ENCODE measurements around the gene KSR1.
"Not testable (repeated sequence)": the region's sequence is repeated elsewhere in the genome, so short reads cannot be mapped to it uniquely, and the experiment has no call there.

The KSR1 gene

GRCh38 chr17:27609611-27610303, 153.5 kb downstream of the KSR1 start:
- peak; percentile 58 for DNase-seq (ENCODE audit: low spot score)

- DNase-seq (ENCODE audit: low spot score): no peak
Observed at GRCh38 chr17:27610304-27610677, 154.0 kb downstream of the KSR1 start.

- DNase-seq (ENCODE audit: low spot score): no peak
Observed at GRCh38 chr17:27612160-27612770, 156.0 kb downstream of the KSR1 start.

DNA sequence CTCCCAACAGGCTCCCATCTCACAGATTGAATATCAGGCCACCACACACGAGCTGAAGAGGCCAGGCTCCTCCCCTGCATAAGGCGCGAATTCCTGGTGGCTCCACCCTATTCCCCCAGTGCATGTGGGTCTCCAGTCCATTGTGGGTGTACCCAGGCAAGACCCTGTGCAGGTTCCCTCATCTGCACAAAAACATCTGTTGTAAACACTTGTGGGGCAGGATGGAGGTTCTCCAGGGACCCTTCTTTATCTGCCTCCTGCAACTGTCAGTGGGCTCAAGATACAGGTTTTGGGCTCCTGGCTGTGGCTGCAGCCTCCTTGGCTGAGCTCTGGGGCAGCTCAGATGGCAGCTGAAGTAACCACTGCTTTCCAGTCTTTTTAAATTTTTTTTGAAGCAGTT, 157.2 kb downstream of the KSR1 start:
- no peak for DNase-seq (ENCODE audit: low spot score)

GRCh38 chr17:27615121-27615520, 158.9 kb downstream of the KSR1 start:
- DNase-seq (ENCODE audit: low spot score): no peak

GRCh38 chr17:27616414-27616813, 160.2 kb downstream of the KSR1 start:
- no peak for DNase-seq (ENCODE audit: low spot score)

DNA sequence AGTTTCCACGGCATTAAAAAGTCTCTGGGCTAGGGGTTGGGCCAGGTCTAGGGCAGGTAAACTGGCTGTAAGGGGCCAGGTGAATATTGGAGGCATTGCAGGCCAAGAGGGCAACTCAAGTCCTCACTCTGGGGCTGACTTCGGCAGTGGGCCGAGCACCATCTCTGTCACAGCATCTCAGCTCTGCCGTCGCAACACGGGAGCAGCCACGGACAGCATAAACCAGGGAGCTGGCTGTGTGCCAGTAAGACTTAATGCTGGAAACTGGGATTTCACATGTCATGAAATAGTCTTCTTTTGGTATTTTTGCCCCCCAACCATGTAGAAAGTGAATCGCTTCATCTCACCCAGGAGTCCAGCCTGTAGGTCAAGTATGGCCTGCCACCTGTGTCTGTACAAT, 162.2 kb downstream of the KSR1 start:
- no peak for DNase-seq (ENCODE audit: low spot score)

DNA sequence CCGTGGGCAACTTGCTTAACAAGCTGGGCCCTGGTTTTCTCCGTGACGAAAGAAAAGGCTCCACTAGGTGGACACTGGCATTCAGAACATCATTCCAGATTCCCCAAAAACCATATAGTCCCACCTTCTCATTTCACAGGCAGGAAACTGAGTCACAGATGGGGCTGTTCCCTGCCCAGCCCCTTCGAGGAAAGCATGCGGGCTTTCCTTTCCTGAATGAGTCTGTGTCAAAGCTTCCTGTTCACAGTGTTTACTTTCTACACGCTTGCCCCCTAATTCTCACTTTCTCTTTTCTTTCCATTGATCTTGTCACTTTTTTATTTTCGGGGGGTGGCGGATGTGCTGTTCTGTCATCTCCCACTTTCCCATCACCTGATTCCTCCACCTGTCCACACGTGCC, 164.5 kb downstream of the KSR1 start:
- no peak for DNase-seq (ENCODE audit: low spot score)

DNA sequence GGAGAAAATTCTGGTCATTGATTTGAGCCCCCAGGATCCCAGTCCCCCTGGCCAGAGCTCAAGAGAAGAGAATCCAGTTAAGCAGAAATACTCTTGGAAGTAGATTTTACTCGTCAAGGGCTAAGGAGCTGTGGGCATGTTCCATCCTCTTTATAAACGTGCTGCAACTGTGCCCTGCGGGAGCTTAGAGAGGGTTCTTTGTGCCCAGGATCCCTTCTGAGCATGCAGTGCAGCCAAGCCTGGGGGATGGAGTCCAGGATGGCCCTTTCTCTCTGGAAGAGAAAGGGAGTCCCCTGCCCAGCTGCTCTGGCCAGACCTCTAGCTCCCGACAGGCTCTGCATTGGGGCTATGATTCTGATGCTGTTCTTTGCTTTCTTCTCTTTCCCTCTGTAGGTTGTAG, 165.3 kb downstream of the KSR1 start:
- DNase-seq (ENCODE audit: low spot score): no peak

- no peak for DNase-seq (ENCODE audit: low spot score)
Observed at GRCh38 chr17:27621942-27622559, 165.8 kb downstream of the KSR1 start.

- no peak for DNase-seq (ENCODE audit: low spot score)
Observed at GRCh38 chr17:27622986-27623385, 166.7 kb downstream of the KSR1 start.

GRCh38 chr17:27623614-27624013, 167.4 kb downstream of the KSR1 start:
- DNase-seq (ENCODE audit: low spot score): no peak

DNA sequence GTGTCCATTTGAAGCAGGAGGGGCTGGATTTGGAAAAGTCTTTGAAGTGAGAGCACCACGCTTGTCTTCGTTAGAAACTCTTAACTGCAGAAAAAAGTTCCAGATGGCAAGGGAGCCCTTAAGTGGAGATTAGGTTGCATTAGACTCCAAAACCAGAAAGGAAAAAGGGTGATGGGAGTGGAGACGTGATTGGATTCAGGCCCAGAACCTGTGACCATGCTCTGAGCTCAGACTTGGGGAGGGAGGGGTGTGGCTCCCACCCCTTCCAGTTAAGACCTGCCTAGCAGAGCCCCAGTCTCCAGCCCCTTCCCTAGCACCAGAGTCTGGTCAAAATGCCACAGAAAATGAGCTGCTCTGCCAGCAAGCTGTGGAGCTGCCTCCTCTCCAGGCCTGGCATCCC, 168.3 kb downstream of the KSR1 start:
- no peak for DNase-seq (ENCODE audit: low spot score)

DNA sequence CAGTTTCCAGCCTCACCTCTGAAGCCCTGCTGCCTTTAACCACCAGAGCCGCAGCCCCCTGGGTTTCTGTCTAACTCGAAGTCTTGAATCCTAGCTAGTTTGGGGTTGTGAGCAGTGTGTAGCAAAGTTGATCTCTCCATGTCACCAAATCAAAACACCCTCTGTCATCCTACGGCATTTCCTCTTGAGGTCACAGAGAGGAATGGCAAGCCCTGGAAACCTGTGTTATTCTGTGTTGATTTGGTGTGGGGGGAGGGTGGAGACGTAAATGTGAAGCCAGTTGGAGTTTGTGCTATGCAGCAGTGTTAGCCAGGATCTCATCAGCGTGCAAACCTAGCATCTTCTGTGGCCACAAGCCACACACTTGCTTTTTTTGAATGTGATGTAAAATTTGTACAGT, 169.6 kb downstream of the KSR1 start:
- no peak for DNase-seq (ENCODE audit: low spot score)

DNA sequence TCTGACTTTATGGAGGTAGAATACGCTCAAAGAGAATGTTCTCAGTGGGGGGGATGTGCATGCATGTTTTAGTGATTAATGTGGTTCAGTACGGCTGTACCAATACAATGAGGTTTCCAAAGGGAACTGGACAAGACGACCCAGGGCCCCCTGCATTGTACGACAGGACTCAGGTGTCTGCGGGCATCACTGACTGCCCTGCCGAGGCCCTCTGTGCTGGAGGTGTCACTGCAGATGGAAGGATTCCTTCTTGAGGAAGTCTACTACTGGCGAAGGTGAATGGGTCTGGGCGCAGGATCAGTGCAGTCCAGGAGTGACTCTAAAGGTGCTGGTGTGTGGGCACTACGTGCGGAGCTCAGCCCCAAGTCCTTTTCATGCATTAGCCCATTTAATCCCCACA, 171.3 kb downstream of the KSR1 start:
- no peak for DNase-seq (ENCODE audit: low spot score)

DNA sequence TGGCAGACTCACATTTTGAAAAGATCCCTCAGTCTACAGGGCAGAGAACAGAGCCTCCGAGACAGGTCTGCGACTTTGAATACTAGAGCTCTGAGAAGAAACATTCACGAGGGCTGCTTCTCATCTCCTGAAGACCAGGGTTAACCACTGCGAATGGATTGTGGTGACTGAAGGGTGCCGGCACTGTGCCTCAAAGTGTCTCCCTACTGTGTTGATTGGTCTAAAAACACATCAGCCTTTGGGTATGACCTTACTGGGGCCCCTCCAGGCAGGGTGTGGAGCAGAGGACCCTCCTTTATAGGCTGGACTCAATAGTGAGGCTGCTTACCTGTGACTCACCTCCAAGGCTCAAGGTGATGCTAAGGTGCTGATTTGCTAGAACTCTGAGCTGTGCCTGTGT, 172.1 kb downstream of the KSR1 start:
- no peak for DNase-seq (ENCODE audit: low spot score)

DNA sequence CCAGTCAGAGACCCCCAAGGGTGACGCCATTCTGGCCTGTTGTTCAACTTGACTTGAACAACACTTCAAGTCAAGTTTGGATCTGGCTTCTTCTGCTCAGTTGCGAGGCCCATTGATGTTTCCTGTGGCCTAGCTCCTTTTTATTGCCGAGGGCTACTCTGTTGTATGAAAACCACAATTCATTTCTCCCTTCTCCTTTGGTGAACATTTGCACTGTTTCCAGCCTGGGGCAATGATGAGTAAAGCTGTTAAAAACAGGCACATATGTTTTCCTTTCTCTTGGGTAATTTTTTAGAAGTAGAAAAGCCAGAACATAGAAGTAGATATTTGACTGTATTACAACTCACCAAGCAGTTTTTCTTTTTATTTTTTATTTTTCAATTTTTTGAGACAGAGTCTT, 173.0 kb downstream of the KSR1 start:
- not testable (repeated sequence) for DNase-seq (ENCODE audit: low spot score)

DNA sequence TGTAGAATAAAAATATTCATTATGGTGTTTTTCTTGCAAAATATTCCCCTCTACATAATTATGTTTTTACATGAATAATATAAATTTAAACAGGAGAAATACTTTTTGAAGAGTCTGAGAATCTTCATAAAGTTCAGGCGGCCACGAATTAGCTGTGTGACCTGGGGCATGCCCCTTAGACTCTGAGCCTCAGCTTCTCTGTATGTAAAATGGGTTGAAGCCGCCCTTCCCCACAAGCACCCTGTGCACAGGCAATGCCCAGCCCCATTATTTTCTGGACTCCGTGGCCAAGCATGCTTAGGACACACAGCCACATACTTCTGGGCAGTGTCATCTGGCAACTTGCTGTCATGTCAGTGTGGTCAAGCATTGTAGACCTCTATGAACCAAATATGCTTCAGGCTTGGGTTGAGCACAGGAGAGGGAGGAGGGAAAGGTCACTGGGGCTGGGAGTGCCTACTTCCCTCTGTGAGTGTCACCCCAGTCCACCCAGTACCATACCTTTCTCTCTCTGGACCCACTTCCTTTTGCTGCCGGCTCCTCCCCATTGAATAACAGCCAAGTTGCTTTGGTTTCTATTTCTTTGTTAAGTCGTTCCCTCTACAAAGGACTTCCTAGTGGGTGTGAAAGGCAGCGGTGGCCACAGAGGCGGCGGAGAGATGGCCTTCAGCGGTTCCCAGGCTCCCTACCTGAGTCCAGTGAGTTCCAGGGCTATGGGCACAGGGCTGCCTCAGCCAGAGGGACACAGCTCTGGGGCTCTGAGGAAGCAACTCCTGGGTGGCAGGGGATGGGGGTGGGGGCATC, 174.6 kb downstream of the KSR1 start, which contains the start of gene LGALS9:
TSS of gene LGALS9 (plus strand) at position 582 of the 804 bp plus-strand sequence. CDS start at position 660, 78 bp downstream.
- peak; percentile 48 for DNase-seq (ENCODE audit: low spot score)

DNA sequence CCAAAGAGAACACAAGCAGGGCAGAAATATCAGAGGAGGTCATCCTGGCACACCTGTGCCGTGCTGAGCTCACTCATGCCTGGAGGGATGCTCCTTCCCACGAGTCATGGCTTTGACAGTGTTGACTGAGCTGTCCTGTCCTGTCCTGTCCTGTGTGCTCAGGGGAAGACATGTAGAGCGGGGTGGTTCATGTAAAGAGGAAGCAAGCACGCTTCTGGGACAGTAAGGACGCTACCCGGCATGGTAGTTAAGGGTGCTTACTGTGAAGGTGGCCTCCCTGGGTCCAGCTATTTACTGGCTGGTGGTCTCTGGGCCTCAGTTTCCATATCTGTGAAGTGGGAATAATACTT, 175.1 kb downstream of the KSR1 start:
- no peak for DNase-seq (ENCODE audit: low spot score)

DNA sequence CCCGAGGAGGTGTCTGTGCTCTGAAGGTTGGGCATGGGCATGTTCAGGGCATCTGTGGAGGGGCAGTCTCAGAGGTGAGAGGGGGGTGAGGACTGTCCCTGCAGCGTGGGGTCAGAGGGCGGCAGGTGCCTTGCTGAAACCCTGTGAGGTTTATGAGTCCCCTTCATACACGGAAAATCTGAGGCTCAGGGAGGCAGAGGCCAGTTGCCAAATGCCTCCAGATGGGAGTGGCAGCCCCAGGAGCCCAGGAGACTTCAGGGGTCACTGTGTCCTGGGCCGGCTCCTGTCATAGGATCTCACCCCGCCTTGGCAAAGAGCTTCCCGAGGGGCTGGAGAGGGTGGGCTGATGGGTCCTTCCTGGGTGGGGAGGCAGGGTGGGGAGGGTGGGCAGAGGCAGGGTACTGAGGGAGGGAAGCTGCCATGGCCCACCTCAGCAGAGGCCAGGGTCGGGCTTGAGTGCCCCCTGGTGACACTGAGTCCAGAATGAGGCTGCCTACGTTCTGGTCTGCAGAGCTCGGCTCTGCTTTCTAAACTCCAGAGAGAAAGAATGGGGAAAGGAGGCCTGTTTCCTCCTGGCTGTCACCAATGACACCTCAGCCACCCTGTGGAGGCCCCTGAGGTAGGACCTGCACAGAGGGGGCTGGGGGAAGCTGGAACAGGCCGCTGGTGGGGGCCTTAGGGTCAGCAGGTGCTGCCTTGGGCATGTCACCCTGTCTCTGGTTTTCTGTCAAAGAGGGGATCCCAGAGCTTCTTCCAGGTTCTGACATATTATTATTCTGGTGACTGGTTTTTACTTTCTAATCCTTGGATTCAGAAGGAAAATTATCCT, 175.9 kb downstream of the KSR1 start:
- DNase-seq (ENCODE audit: low spot score): no peak

- DNase-seq (ENCODE audit: low spot score): not testable (repeated sequence)
Observed at GRCh38 chr17:27632766-27633165, 176.5 kb downstream of the KSR1 start.
